Esophagus squamous epithelium (tissue), 5 donors: ENCODE data around the gene CSRP1. TPM values are rescaled to one million over a fixed set of nuclear protein-coding genes. Genes with fewer than 3 reads are reported as not detected.

Experiments used
- DNase-seq: peaks from one replicate; lab custom pipeline; 2025; lab: John Stamatoyannopoulos, UW
- H3K27ac ChIP-seq, 4 donors: fragments of 200-600 bp; sonication (generic); one replicate each; pipeline ENCODE4 v1.5.1; 2016 to 2019; ENCODE audit warnings: mild to moderate bottlenecking in 1 of 4
- H3K27me3 ChIP-seq, 4 donors: fragments of 200-600 bp; sonication (generic); 1 replicate in 3 of 4; 2 replicates in 1 of 4; pipeline versions ENCODE4 v1.5.1 to v1.6.0; 2017 to 2021; ENCODE audit warnings: antibody characterized with exemption in 1 of 4
- H3K36me3 ChIP-seq, 3 donors: fragments of 200-600 bp; sonication (generic); one replicate each; pipeline ENCODE4 v1.5.1; 2016 to 2019
- H3K4me1 ChIP-seq, 3 donors: fragments of 200-600 bp; sonication (generic); one replicate each; pipeline ENCODE4 v1.5.1; 2017 to 2019
- H3K4me3 ChIP-seq, 4 donors: fragments of 200-600 bp; sonication (generic); 1 replicate in 3 of 4; 2 replicates in 1 of 4; pipeline ENCODE4 v1.5.1; 2016 to 2019; ENCODE audit warnings: mild to moderate bottlenecking in 2 of 4, moderate library complexity in 1 of 4
- H3K9me3 ChIP-seq, 3 donors: fragments of 200-600 bp; sonication (generic); one replicate each; pipeline ENCODE4 v1.5.1; 2016 to 2019
- CTCF ChIP-seq, 6 experiments: fragments of 450-650 bp in 4 of 6; fragments of 200-600 bp in 2 of 6; sonication (generic) in 2 of 6; IDR thresholded peaks; one replicate each; pipeline ENCODE4 v1.5.1; 2016 to 2019; ENCODE audit warnings: antibody characterized with exemption in 6 of 6, mild to moderate bottlenecking in 4 of 6, moderate library complexity in 4 of 6
- POLR2A ChIP-seq, 4 donors: fragments of 450-650 bp; IDR thresholded peaks; one replicate each; pipeline ENCODE4 v1.6.1; 2017; ENCODE audit warnings: antibody characterized with exemption in 4 of 4, mild to moderate bottlenecking in 4 of 4, moderate library complexity in 3 of 4
- WGBS, 2 donors: methylation state at CpG; one replicate each; pipeline ENCODE4 v1.1.5; 2018; 5-methylcytosine and 5-hydroxymethylcytosine counted together
- intact Hi-C: fragments of 100-400 bp; cut with DNase I; formaldehyde crosslinking; loops from one replicate; pipeline ENCODE4 v1.15.0; 2022
- total RNA-seq, 4 donors: library from RNA; depleted of rRNA; stranded (reverse); fragments of >200 nt; gene quantifications; one replicate each; pipeline ENCODE4 v1.1.0, GENCODE V29; 2016
- donor health status: DM: yes; HTN: yes; CAD: no.

The CSRP1 gene
- total RNA-seq, 4 donors from 2014 or later: 243 to 1,044 (median 363) TPM

- intact Hi-C loops: no loop called here
- no peak for TF ChIP-seq POLR2A (IDR thresholded peaks at IDR 0.05)
- no peak for TF ChIP-seq CTCF (IDR thresholded peaks at IDR 0.05)
- Histone ChIP-seq H3K36me3 (no peaks in the 10 kb centered on the region), H3K27me3 (peaks cover 0 to 51% (median 6%) of the 10 kb centered on the region in 4 donors), H3K4me1 (peaks cover 34 to 85% (median 57%) of the 10 kb centered on the region in 3 donors), H3K4me3 (peak overlapping the region in 1 of 4 donors; percentile 91), H3K9me3 (no peaks in the 10 kb centered on the region), H3K27ac (peak overlapping the region; percentile 4 to 96 (median 85))
- no peak for DNase-seq
- 57 to 75% methylated on average over 12 of the region's 12 CpGs for WGBS, 2 donors
Observed at GRCh38 chr1:201540846-201541735, 34.2 kb upstream of the CSRP1 start.

GRCh38 chr1:201539561-201540431, 32.9 kb upstream of the CSRP1 start:
- TF ChIP-seq CTCF (IDR thresholded peaks at IDR 0.05) (no peak), POLR2A (IDR thresholded peaks at IDR 0.05) (no peak)
- H3K27ac ChIP-seq: peak overlapping the region; percentile 77 to 96 (median 85)
- intact Hi-C loops: no loop called here
- H3K27me3 ChIP-seq: peaks cover 0 to 56% (median 6%) of the 10 kb centered on the region in 4 donors
- H3K9me3 ChIP-seq: no peaks in the 10 kb centered on the region
- H3K4me1 ChIP-seq: peaks cover 35 to 93% (median 69%) of the 10 kb centered on the region in 3 donors
- peak overlapping the region; percentile 49 to 91 (median 61) for H3K4me3 ChIP-seq
- 4 to 6% methylated on average over 9 to 23 of the region's 47 CpGs for WGBS, 2 donors
- DNase-seq: no peak
- no peaks in the 10 kb centered on the region for H3K36me3 ChIP-seq

- TF ChIP-seq CTCF (IDR thresholded peaks at IDR 0.05) (no peak), POLR2A (IDR thresholded peaks at IDR 0.05) (peak in 2 of 4 donors; percentile 67 to 77)
- Histone ChIP-seq H3K4me1 (peaks cover 35 to 88% (median 68%) of the 10 kb centered on the region in 3 donors), H3K4me3 (peak within 1 kb of the TSS; percentile 49 to 91 (median 61)), H3K27me3 (peaks cover 0 to 56% (median 6%) of the 10 kb centered on the region in 4 donors), H3K9me3 (no peaks in the 10 kb centered on the region), H3K36me3 (no peaks in the 10 kb centered on the region), H3K27ac (peak within 1 kb of the TSS; percentile 77 to 96 (median 85))
- intact Hi-C loops: no loop called here
- no peak for DNase-seq
- WGBS, 2 donors: 0 to 1% methylated on average over 4 to 18 of the region's 93 CpGs
Observed at GRCh38 chr1:201538612-201539551, 32.0 kb upstream of the CSRP1 start, which contains the start of gene NAV1. NAV1 (plus strand) TSS chr1:201539127; CDS start chr1:201622885, 83,758 bp downstream.

GRCh38 chr1:201537891-201538611, 31.1 kb upstream of the CSRP1 start:
- no peak for DNase-seq
- Histone ChIP-seq H3K9me3 (no peaks in the 10 kb centered on the region), H3K36me3 (no peaks in the 10 kb centered on the region), H3K27ac (peak overlapping the region; percentile 77 to 96 (median 85)), H3K4me3 (peak overlapping the region; percentile 49 to 91 (median 61)), H3K27me3 (peaks cover 0 to 56% (median 6%) of the 10 kb centered on the region in 4 donors), H3K4me1 (peaks cover 35 to 84% (median 65%) of the 10 kb centered on the region in 3 donors)
- TF ChIP-seq POLR2A (IDR thresholded peaks at IDR 0.05) (no peak), CTCF (IDR thresholded peaks at IDR 0.05) (no peak)
- intact Hi-C loops: no loop called here
- WGBS, 2 donors: 22 to 52% methylated on average over 4 of the region's 6 CpGs
